GM21528 (cell line): ENCODE measurements around the gene LRRC14B.
"Not testable (repeated sequence)": the region's sequence is repeated elsewhere in the genome, so short reads cannot be mapped to it uniquely, and the experiment has no call there.

Source experiments
- ATAC-seq: cut with Tn5 transposase; IDR thresholded peaks from one replicate; pipeline ENCODE4 v1.9.1; 2021; ENCODE audit warnings: mild to moderate bottlenecking, moderate library complexity; ENCODE audit not compliant: unreplicated experiment, low FRiP score

Gene LRRC14B

DNA sequence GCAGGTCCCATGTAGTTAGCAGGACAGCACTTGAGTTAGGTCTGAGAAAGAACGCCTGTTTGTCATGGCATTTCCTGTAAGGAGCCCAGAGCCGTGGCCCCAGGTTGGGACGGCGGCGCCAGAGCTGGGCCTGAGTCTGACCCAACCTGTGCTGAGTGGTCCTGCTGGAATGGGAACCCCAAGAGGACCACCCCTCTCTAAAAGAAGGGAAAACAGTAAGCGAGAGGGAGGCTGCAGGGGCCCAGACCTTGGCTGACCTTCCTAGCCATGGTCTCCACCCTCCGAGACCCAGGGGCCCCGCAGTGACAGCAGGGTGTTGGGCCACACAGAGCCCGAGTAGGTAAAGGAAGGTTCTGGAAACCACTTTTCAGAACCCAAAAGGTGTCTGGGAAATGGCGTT lies 1.8 kb upstream of the LRRC14B start:
- ATAC-seq = no peak

DNA sequence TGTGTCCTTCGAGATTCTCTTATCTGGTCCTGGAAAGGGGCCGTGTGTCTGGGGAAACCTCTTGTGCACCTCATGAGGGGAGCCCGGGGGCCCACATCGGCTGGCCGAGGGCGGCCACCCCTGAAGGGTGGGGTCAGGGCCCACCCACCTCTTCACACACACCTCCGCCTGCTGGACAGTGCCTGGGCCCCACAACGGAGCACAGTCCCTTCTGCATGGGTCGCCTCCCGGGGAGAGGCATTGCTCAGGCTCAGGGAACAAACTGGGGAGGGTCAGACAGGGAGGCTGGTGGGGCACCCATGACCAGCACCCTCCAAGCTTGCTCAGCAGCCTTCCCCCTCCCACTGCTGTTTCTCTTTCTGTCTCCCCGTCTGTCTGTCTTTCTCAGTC lies 1.3 kb upstream of the LRRC14B start:
- no peak for ATAC-seq

DNA sequence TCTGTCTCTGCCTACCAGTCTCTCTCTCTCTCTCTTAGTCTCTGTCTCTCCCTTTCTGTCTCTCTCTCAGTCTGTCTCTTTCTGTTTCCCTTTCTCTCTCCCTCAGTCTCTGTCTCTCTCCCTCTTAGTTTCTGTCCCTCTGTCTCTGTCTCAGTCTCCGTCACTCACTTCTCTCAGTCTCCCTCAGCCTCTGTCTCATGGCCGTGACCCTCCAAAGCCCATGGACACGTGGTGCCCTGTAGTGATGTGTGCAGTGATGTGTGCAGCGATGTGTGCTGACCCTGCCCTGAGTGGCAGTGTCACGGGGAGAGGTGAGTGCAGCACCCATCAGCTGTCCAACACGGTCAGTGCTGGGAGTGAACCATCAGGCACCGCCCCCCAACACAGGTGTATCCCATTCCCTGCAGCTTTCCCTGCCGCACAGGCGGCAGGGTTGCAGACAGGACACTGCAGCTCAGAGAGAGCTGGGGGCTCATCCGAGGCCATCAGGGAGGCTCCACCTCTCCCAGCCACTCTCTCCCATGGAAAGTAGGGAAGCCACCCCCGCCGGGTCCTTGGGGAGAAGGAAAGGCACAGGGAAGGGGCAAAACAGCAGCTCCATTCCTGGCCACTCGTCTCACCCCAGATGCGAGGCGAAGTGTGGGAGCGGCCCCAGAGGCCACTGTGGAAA lies 794 bp upstream of the LRRC14B start:
- ATAC-seq = no peak

DNA sequence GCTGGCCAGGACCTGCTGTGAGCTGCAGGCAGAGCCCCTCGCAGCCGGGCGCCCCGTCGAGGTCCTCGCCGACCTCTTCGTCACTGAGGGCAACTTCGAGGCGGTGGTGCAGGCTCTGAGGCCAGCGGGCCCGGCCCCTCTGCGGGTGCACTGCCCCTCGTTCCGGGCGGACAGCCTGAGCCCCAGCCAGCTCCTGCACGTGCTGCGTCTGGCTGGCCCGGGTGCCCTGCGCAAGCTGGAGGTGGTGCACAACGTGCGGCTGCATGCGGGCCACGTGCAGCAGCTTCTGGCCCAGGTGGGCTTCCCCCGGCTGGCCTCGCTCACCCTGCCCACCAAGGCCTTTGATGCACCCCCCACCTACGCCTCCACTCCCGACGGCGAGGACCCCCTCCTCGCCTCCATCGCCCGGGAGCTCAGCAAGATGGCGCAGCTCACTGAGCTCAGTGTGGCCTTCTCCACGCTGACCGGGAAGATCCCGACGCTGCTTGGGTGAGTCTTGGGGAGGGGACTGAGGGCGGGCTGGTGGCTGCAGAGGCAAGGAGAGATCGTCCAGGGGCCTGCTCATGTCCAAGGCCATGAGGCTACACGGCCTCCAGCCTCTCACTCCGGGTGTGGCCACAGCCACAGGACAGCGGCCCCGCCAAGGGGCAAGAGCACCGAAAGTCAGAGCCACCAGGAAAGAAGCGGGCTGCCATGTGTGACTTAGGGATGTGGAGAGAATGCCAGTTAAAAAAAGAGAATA lies 825 bp downstream of the LRRC14B start:
- no peak for ATAC-seq

DNA sequence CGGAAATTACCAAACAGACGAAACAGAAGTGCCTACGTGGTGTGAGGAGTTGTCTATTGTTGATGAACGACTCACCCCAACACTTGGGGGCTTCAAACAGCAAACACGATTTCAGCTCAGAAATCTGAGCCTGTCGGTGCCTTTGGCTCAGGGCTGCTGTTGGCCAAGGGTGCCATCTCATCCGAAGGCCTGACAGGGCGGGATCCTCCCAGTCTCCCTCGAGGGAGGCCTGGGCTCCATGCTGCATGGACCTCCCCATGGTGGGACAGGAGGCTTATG lies 1.3 kb downstream of the LRRC14B start:
- ATAC-seq = no peak

DNA sequence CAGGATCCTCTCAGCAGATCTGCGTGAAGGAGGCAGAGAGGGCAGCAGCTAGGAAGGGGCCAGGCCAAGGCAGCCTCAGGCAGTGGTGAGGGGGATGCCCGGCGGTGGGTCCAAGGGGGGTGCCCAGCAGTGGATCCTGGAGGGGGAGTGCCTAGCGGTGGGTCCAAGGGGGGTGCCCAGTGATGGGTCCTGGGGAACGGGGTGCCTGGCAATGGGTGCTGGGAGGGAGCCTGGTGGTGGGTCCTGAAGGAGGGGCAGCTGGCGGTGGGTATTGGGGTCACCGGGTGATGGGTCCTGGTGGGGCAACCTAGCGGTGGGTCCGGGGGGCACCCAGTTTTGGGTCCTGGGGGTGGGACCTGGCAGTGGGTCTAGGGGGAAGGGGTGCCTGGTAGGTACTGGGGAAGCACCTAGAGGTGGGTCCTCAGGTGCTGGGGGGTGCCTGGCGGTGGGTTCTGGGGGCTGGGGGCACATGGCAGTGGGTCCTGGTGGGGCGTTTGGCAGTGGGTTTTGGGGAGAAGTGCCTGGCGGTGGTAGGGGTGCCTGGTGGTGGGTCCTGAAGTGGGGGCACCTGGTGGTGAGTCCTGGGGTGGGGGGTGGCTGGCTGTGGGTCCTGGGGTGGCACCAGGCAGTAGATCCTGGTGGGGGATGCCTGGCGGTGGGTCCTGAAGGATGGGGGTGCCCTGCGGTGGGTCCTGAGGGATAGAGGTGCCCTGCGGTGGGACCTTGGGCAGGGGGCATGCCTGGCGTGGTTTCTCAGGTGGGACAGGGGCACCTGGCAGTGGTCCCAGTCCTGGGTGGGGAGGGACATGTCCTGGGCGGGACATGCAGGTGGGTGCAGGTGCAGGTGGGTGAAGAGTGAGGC lies 1.9 kb downstream of the LRRC14B start:
- no peak for ATAC-seq

DNA sequence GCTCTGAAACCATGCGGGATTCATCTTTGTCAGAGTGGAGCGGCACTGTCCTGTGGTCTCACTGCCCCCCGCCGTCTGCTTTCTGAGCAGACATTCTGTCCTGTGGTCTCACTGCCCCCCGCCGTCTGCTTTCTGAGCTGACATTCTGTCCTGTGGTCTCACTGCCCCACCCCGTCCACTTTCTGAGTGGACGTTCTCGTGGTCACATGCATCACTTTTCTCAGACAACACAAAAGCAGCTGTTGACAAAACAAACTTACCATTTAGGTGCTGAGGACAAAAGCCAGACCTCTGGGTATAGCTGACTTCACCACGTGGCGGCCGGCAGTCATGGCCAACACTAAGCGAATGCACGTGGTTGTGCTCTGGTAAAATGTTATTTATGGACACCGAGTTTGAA lies 2.8 kb downstream of the LRRC14B start:
- no peak for ATAC-seq

DNA sequence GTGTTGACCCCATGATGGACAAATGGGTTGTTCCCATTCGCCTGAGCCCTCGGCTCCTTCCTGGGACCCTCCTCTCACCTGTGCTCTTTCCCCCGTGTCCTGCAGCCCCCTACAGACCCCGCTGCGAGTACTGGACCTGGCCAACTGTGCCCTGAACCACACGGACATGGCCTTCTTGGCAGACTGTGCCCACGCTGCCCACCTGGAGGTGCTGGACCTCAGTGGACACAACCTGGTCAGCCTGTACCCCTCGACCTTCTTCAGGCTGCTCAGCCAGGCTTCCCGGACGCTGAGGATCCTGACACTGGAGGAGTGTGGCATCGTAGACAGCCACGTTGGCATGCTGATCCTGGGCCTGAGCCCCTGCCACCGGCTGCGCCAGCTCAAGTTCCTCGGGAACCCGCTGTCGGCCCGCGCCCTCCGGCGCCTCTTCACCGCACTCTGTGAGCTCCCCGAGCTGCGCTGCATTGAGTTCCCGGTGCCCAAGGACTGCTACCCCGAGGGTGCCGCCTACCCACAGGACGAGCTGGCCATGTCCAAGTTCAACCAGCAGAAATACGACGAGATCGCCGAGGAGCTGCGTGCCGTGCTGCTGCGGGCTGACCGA lies 3.4 kb downstream of the LRRC14B start:
- ATAC-seq = no peak

DNA sequence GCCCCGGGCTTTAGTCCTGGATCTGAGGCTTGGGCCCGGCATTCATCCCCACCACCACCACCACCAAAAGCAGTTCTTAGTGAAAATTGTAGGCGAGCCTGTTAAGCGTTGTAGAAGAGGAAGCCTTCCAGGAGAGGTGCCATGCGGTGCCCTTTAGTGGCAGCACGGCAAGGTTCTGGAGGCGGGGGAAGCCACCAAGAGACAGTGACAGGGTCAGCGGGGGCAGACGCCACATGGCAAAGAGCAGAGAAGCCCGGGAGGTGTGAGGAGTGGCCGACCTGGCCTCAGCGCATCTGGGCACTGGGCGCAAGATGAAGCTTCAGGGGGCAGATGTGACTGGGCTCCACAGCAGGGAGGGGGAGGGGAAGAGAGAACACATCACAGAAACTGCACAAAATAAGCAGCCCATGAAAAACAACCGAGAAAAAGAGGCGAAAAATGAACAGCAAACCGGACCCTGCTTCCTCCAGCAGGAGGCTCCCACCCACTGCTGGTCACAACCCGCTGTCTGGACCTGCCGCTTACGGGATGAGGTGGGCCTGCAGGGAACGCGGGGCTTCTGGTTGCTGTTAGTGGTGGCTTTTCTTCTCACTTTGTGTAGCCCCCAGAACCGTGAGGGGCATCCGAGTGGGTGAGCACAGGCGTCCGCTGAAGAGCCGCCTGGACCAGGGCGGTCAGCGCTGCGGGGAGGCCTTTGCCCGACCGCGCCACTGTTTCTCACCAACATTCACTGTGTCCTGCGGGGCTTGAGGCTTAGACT lies 4.3 kb downstream of the LRRC14B start:
- ATAC-seq = no peak

DNA sequence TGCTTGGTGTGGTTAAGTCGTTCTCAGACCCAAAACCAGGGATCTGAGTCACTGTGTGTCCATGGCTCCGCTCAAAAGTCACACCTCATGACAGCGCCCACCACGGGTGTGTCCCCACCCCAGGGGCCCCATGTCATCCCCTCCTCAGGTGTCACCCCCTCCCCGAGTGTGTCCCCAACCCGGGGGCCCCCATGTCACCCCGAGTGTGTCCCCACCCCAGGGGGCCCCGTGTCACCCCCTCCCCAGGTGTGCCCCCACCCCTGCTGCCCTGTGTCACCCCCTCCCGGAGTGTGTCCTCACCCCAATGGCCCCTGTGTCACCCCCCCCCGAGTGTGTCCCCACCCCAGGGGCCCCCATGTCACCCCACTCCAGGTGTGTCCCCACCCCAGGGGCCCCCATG lies 5.1 kb downstream of the LRRC14B start:
- no peak for ATAC-seq

DNA sequence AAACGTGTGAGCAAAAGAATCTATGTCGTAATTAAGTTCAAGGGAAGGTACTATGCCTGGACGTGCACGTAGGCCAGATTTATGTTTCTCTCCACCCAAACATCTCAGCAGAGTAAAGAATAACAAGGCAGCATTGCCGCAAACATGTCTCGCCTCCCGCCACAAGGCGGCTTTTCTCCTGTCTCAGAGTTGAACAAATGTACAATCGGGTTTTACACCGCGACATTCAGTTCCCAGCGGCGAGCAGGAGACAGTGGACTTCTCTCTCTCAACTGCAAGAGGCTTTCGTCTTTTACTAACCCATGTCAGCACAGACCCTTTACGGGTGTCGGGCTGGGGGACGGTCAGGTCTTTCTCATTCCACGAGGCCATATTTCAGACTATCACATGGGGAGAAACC lies 5.7 kb downstream of the LRRC14B start:
- ATAC-seq = not testable (repeated sequence)

DNA sequence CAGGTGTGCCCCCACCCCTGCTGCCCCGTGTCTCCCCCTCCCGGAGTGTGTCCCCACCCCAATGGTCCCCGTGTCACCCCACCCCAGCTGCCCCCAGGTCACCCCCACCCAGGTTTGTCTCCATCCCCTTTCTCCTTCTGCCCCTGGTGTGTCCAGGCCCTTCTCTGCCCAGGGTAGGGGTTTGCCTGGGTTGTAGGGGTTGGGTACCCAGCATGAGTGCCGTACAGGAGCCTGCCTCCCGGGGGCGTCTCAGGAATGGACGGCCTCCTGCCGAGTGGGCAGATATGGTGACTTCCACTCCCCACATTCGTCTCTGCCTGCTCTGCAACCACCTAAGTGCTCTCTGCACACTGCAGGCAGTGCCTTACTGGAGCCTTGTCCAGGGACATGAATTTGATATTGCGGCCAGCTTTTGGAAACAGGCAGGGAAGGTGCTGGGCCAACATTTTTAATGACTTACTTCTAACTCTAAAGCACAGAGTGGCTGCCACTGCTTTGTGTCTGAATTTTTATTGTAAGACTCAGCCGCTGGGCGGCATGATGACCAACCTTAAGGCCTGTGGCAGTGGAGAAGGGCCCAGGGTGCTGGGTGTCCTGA lies 6.7 kb downstream of the LRRC14B start:
- ATAC-seq = no peak

DNA sequence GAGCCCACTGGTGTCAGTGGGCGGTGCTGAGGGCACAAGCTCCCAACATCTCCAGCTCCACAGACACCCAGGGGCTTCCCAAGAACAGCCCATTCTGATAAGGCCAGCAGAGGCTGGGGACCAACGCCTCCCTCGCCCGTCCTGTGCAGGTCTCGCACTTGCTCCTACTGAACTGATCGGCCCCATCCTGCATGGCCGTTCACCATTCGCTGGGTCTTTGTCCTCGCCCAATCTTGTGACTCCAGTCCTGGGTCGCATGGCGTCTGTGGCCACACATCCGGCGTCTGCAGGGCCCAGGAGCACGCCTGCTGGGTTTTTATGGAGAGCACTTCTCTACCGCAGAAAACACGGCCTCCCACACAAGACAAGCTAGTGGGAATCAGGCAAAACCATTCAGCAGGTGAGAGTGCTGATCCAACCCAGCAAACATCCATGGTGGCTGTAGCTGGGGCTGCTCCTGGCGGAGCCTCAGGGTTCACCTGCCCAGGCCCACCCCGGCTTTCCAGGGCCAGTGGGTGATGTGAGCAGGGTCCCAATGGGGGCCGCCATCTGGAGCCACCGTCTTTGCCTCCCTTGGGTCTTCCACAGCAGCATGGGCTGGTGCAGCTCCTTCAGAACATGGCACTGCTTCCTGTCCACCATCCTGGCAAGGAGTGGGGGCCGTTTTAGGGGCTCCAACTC lies 7.4 kb downstream of the LRRC14B start:
- no peak for ATAC-seq

DNA sequence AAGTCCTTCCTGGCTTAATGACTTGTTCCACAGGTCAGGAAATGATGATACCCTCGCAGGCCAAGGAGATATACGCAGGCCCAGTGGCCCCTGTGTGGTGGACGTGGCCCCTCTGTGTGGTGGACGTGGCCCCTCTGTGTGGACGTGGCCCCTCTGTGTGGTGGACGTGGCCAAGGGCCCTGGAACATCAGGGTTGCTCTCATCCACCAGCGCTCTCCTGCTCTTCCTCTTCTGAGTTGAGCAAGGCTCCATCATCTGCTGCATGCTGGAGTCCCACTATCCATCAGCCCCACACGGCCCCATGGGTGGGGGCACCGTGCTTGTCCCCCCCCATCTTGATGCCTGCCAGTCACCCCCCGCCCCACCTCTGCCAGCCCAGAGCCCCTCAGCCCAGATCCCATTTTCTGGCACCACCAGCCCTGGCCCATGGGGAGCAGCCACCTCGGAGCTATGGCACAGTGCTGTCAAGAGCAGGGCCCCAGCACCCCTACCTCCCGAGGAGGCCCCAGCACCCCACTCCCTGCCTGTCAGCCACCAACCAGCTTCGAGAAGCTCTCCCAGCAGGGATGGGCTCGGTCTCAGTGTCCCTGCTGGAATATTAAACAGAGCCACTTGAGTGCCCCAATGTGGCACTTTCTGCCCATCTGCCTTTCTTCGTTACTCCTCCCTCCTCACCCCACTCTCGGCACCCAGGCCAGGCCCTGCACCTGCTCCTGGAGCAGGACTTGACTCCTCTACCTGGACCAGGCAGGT lies 8.1 kb downstream of the LRRC14B start:
- ATAC-seq = no peak

DNA sequence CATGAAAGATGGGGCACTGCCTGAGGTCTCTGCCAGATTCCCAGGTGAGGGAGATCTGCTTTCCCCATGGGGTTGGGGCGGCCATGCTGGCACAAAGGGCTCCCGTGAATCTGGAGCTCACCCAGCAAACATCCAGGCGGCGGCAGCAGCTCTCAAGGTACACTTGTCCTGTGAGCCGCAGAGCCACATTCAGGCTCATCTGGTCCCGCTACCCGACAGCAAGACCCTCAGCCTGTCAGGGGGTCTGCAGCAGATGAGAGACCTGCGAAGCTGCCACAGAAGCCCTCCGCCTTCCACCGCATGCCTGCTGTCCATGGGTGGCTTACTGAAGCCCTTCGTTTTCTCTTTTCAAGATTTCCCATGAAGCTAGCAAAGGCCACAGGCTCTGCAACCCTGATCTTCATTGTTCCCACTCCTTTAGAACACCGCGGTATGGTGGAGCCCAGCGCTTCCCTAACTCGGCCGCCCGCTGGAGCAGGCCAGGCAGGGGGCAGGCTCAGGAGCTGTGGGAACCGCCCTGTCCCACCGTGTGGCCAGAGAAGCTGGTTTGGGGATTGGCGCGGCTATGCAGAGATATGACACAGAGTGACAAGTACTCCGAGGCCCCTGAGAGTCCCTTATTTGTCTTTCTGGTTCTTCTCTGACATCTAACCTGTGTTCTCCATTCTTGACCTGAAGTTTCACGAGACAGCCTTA lies 8.8 kb downstream of the LRRC14B start:
- no peak for ATAC-seq

DNA sequence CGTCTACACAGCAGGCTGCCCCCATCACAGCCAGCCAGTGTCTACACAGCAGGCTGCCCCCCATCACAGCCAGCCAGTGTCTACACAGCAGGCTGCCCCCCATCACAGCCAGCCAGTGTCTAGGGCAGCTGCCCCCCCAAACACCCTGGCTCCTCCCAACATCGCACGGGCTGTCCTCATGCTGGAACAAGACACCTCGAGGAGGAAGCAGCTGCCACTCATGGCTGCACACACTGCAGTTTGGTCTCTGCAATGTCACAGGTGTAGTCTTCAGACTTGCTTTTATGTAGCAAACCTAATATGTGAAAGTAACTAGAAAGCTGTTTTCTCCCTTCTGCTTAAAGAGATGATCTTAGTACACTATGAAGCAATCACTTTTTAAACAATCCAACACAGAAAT lies 9.7 kb downstream of the LRRC14B start:
- ATAC-seq = no peak

DNA sequence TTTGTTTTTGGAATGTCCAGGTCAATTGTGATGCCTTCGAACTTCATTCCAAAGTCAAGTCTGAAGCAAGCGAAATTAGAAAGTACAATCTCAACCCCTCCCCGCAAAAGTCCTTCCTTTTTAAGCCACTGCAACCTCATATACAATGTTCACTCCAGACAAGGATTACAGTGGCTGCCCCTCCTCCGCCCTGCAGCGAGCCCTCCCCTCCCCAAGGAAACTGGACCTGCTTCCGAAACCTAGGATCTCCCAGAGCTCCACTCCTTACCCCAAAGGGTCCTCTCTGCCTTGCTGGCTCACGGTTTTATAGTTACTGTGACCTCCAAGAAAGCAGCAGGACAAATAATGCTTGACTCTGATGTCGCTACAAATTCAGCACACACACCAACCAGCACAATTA lies 10.4 kb downstream of the LRRC14B start:
- ATAC-seq = no peak

DNA sequence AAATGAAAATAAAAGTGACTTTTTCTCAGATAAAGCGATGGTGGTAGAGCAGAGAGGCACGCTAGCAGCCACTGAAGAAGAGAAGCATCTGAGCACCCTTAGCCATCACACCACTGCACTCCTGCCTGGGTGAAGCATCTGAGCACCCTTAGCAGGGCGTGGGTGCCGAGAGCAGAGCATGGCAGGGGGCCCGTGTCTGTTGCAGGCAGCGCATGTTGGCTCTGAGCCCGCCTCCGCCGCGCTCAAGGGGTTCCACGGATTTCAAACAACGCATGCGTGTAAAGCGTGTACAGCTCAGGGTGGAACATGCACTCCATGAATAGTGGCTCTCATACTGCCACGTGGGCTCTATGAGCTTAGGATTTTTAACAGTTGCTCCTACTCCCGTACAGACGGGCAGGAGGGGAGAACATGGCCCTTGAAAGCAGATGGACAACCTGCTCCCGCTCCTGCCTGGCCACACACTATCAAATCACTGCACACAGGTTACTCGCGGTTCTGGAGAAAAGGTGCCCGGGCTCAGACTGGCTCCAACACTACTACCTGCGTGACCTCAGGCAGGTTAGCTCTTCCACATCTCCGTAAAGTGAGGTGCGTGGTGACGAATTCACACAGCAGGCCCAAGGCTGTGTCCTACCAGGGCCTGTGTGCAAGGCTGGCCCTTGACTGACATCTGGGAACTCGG lies 12.1 kb downstream of the LRRC14B start:
- ATAC-seq = no peak
